ENCODE results near the gene MIDN.

The MIDN gene

GRCh38 chr19:1259206-1259875 lies 11.0 kb downstream of the MIDN start:
- DNase-seq: peak; percentile 92

GRCh38 chr19:1259876-1260748 lies 11.7 kb downstream of the MIDN start:
- no peak for DNase-seq

DNA sequence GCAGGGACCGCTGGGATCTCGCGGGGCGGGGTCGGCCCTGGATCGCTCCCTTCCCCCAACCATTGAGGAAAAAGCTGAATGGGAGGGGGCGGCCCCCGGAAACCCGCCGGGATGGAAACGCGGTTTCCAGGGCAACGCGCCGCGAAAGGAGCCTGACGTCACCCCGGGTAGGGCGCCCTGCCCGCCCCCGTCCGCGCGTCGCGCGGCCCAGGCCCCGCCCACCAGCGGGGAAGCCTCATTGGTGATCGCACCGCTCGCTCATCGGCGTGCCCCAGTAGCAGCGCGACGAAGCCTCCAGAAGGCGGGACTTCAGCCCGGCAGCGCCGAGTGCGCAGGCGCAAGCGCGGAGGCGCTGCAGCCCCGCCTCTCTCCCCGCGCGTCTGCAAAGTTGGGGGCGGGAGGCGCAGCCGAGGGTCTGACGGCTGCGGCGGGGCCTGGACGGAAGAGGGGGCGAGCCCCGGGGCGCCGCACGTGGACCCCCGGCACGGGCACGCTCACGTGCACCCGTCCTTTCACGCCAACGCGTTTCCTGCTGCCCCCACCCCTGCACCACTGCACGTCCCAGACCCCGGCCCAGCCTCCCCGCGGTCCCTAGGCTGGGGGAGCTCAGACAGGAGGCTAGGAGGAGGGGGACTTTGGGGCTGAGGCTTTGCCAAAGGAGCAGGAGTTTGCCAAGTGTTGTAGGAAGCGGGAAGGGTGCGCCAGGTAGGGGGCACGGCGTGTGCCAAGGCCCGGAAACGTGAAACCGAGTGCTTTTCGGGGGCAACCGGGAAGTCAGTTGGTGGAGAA lies 12.6 kb downstream of the MIDN start:
- peak; percentile 97 for DNase-seq

GRCh38 chr19:1261538-1261797 lies 13.1 kb downstream of the MIDN start:
- DNase-seq: no peak

- DNase-seq: no peak
Observed at GRCh38 chr19:1261798-1262622, 13.6 kb downstream of the MIDN start.

DNA sequence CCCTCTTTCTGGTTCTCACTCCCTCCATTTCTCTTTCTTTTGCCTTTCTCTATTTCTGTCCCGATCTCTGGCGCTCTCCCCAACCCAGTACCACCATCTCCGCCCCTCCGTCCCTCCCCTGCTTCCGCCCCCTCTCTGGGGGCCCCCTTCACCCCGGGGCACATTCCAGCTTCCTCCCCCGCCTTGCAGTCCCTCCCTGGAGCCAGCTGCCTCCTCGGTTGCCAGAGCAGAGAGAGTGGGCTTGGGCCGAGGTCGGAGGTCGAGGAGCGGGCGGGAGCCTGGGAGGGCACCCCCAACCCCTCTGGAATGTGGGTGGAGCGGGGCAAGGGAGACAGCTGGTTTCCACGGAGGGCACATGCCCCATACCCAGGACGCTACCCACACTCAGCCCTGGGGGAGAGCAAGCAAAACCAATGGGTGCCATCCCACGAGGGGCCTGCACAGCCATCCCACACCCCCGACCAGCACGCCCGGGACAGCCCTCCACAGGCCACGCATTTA lies 14.3 kb downstream of the MIDN start:
- no peak for DNase-seq

GRCh38 chr19:1263188-1263587 lies 14.8 kb downstream of the MIDN start:
- no peak for DNase-seq

GRCh38 chr19:1264801-1265614 lies 16.6 kb downstream of the MIDN start:
- peak; percentile 98 for DNase-seq

GRCh38 chr19:1265615-1266128 lies 17.3 kb downstream of the MIDN start:
- no peak for DNase-seq

- peak; percentile 93 for DNase-seq
Observed at GRCh38 chr19:1266129-1266915, 17.9 kb downstream of the MIDN start.

GRCh38 chr19:1266916-1267476 lies 18.6 kb downstream of the MIDN start:
- DNase-seq: peak; percentile 84

DNA sequence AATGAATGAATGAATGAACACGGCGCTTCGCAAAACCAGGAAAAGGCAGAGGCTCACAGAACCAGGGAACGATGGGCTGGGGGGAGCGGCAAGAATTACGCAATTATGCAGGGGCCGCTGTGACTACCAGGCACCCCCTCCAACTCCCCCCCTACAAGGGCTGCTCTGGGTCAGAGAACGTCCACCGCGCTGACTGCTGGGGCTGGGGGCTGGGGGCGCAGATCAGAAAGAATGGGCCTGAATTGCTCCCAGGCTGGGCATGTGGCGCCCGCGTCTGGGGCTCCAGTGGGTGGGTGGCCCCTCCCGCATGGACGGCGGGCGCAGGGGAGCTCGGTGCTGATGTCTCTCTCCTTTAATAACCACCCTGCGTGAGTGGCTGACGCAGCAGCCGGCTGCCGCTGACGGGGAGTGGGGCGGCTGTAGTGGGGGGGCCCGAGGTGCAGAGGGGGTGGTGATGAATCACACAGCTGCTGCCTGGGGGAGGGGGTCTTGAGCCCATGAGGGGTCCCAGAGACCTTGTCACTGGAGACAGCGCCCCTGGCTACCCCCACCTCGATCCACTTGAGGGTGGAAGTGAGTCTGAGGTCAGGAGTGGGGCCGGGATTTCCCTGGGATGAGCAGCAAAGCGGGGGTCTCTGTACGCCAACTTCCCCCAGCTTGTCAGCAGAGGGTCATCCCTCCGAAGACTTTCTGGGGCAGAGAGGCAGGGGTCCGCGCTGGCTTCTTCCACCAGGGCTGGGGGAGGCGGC lies 19.3 kb downstream of the MIDN start:
- no peak for DNase-seq

GRCh38 chr19:1268226-1269064 lies 20.1 kb downstream of the MIDN start:
- no peak for DNase-seq

GRCh38 chr19:1269065-1269477 lies 20.7 kb downstream of the MIDN start, which contains the start of gene CIRBP:
Gene CIRBP (plus strand): TSS chr19:1269332. CDS start chr19:1270934, 1,602 bp downstream.
- DNase-seq: peak; percentile 99

- DNase-seq: peak; percentile 84
Observed at GRCh38 chr19:1269478-1270212, 21.3 kb downstream of the MIDN start.

DNA sequence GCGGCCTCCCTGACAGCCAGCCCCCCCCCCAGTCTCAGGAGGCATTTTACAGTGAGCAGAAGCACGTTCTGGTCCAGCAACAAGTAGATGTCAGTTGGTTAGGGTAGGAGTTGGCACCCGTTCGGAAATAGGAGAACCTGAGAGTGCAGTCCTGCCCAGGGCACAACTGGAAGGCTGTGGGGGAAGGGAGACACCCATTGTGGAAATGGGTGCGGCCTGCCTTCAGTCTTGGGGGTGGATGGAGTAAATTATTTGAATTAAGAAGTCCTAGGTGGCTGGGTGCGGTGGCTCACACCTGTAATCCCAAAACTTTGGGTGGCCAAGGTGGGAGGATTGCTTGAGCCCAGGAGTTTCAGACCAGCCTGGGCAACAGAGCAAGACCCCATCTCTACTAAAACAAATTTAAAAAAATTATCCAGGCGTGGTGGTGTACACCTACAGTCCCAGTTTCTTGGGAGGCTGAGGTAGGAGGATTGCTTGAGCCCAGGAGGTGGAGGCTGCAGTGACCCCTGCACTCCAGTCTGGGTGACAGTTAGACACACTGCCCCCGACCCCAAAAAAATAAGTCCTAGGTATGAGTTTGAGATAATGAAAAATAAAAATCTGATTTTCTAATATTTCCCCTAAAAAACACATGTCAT lies 21.9 kb downstream of the MIDN start:
- no peak for DNase-seq
